Measurements from ENCODE around the gene MRM1.

MRM1 gene

DNA sequence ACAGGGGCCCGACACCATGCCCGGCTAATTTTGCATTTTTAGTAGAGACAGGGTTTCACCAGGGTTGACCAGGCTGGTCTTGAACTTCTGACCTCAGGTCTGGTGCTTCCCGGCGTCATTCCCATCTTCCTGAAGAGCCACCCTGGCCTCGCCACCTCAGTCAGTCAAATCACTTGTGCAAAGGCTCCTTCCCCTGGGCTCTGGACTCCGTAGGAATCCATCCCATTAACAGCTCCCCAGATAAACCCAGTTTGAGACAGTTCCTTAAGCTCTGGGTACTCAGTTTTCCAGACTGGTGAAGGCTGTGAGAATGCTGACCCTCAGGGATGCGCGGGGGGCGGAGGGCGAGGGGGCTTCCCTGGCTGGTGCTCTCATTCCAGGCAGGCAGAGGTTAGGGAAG lies 39.5 kb downstream of the MRM1 start:
- Histone ChIP-seq H3K9me3 (ENCODE audit: low read length) (no peaks in the 10 kb centered on the region), H3K27me3 (ENCODE audit: control insufficient read depth in 1 of 2, insufficient read depth in 2 of 2, low read length in 2 of 2) (peaks cover 28 to 67% of the 10 kb centered on the region in 2 donors), H3K27ac (ENCODE audit: low read depth, low read length) (no peak overlapping the region), H3K36me3 (ENCODE audit: insufficient read depth, low read length) (no peaks in the 10 kb centered on the region), H3K9ac (ENCODE audit: low read length) (no peak overlapping the region), H3K4me3 (ENCODE audit: low read depth in 1 of 2, low read length in 2 of 2) (no peak overlapping the region), H3K4me1 (ENCODE audit: insufficient read depth, low read length) (no peaks in the 10 kb centered on the region)

DNA sequence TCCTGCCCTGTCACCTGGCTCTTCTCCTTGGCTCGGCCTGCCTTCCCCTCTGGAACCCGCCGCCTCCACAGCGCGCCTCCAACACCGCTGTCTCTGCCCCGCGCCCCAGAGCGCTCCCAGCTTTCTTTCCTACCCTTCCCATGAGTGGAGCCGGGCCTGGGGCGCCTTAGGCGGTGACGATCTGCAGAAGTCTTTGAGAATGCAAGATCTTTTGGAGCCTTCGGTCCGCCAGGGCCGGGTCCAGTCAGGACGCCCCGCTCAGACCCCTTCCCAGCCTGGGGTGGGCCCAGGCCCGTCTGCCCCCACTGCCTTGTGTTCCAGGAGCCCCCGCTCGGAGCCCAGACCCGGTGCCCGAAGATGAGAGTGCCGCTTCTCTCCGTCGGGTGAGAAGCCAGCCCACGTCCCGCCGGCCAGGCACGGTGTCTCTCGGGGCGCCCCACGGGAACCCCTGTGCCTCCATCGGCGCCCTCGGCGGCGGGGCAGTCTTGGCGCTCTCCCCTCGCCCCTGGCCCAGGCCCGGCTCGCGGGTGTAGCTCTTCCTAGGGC lies 40.0 kb downstream of the MRM1 start:
- no peaks in the 10 kb centered on the region for H3K9me3 ChIP-seq (ENCODE audit: low read length)
- H3K27me3 ChIP-seq (ENCODE audit: control insufficient read depth in 1 of 2, insufficient read depth in 2 of 2, low read length in 2 of 2) = peaks cover 33 to 71% of the 10 kb centered on the region in 2 donors
- H3K9ac ChIP-seq (ENCODE audit: low read length) = no peak overlapping the region
- no peak overlapping the region for H3K27ac ChIP-seq (ENCODE audit: low read depth, low read length)
- no peaks in the 10 kb centered on the region for H3K4me1 ChIP-seq (ENCODE audit: insufficient read depth, low read length)
- peak overlapping the region; percentile 20 to 27 for H3K4me3 ChIP-seq (ENCODE audit: low read depth in 1 of 2, low read length in 2 of 2)
- no peaks in the 10 kb centered on the region for H3K36me3 ChIP-seq (ENCODE audit: insufficient read depth, low read length)

GRCh38 chr17:36641877-36642845 lies 40.8 kb downstream of the MRM1 start:
- Histone ChIP-seq H3K27me3 (ENCODE audit: control insufficient read depth in 1 of 2, insufficient read depth in 2 of 2, low read length in 2 of 2) (peaks cover 33 to 78% of the 10 kb centered on the region in 2 donors), H3K27ac (ENCODE audit: low read depth, low read length) (no peak overlapping the region), H3K4me1 (ENCODE audit: insufficient read depth, low read length) (no peaks in the 10 kb centered on the region), H3K9me3 (ENCODE audit: low read length) (no peaks in the 10 kb centered on the region), H3K36me3 (ENCODE audit: insufficient read depth, low read length) (no peaks in the 10 kb centered on the region), H3K9ac (ENCODE audit: low read length) (no peak overlapping the region), H3K4me3 (ENCODE audit: low read depth in 1 of 2, low read length in 2 of 2) (peak overlapping the region; percentile 20 to 27)

- H3K4me3 ChIP-seq (ENCODE audit: low read depth in 1 of 2, low read length in 2 of 2) = no peak overlapping the region
- peaks cover 33 to 78% of the 10 kb centered on the region in 2 donors for H3K27me3 ChIP-seq (ENCODE audit: control insufficient read depth in 1 of 2, insufficient read depth in 2 of 2, low read length in 2 of 2)
Observed at GRCh38 chr17:36643086-36643685, 41.8 kb downstream of the MRM1 start.

GRCh38 chr17:36645422-36645821 lies 44.0 kb downstream of the MRM1 start:
- H3K4me1 ChIP-seq (ENCODE audit: insufficient read depth, low read length) = no peaks in the 10 kb centered on the region
- H3K27ac ChIP-seq (ENCODE audit: low read depth, low read length) = no peak overlapping the region
- H3K27me3 ChIP-seq (ENCODE audit: control insufficient read depth in 1 of 2, insufficient read depth in 2 of 2, low read length in 2 of 2) = peaks cover 26 to 63% of the 10 kb centered on the region in 2 donors
- no peaks in the 10 kb centered on the region for H3K9me3 ChIP-seq (ENCODE audit: low read length)
- H3K36me3 ChIP-seq (ENCODE audit: insufficient read depth, low read length) = no peaks in the 10 kb centered on the region
- no peak overlapping the region for H3K4me3 ChIP-seq (ENCODE audit: low read depth in 1 of 2, low read length in 2 of 2)
- H3K9ac ChIP-seq (ENCODE audit: low read length) = no peak overlapping the region

More at GRCh38 chr17:36643086-36643685, 41.8 kb downstream of the MRM1 start:
- H3K27ac ChIP-seq (ENCODE audit: low read depth, low read length) = no peak overlapping the region
- H3K4me1 ChIP-seq (ENCODE audit: insufficient read depth, low read length) = no peaks in the 10 kb centered on the region
- no peak overlapping the region for H3K9ac ChIP-seq (ENCODE audit: low read length)
- H3K9me3 ChIP-seq (ENCODE audit: low read length) = no peaks in the 10 kb centered on the region
- H3K36me3 ChIP-seq (ENCODE audit: insufficient read depth, low read length) = no peaks in the 10 kb centered on the region

- H3K4me3 ChIP-seq (ENCODE audit: low read depth in 1 of 2, low read length in 2 of 2) = no peak overlapping the region
- peaks cover 14 to 43% of the 10 kb centered on the region in 2 donors for H3K27me3 ChIP-seq (ENCODE audit: control insufficient read depth in 1 of 2, insufficient read depth in 2 of 2, low read length in 2 of 2)
- H3K36me3 ChIP-seq (ENCODE audit: insufficient read depth, low read length) = no peaks in the 10 kb centered on the region
- H3K9me3 ChIP-seq (ENCODE audit: low read length) = no peaks in the 10 kb centered on the region
- no peaks in the 10 kb centered on the region for H3K4me1 ChIP-seq (ENCODE audit: insufficient read depth, low read length)
- no peak overlapping the region for H3K27ac ChIP-seq (ENCODE audit: low read depth, low read length)
- H3K9ac ChIP-seq (ENCODE audit: low read length) = no peak overlapping the region
Observed at GRCh38 chr17:36647636-36648035, 46.3 kb downstream of the MRM1 start.

GRCh38 chr17:36650096-36650775 lies 48.9 kb downstream of the MRM1 start:
- H3K4me3 ChIP-seq (ENCODE audit: low read depth in 1 of 2, low read length in 2 of 2) = no peak overlapping the region
- H3K27ac ChIP-seq (ENCODE audit: low read depth, low read length) = no peak overlapping the region
- H3K27me3 ChIP-seq (ENCODE audit: control insufficient read depth in 1 of 2, insufficient read depth in 2 of 2, low read length in 2 of 2) = peaks cover 5 to 25% of the 10 kb centered on the region in 2 donors
- H3K4me1 ChIP-seq (ENCODE audit: insufficient read depth, low read length) = no peaks in the 10 kb centered on the region
- H3K9me3 ChIP-seq (ENCODE audit: low read length) = no peaks in the 10 kb centered on the region
- H3K9ac ChIP-seq (ENCODE audit: low read length) = no peak overlapping the region
- H3K36me3 ChIP-seq (ENCODE audit: insufficient read depth, low read length) = no peaks in the 10 kb centered on the region

DNA sequence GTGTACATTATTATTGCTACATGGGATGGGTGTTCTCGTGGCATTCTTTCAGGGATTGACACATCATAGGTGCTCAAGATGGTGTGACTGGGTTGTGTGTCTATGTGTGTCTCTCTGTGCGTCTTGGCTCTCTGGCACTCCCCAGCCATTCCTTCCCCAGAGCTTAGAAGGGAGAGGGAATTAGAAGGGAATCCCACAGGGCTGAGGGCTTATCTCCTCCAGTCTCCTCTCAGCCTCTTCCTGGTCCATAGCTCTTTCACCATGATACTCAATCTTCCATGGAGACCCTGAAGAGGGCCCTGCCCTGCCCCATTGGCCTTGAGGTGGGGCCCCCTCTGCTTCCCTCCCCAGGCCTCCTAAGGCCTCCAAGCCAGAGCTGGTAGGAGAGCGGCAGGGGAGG lies 52.0 kb downstream of the MRM1 start:
- no peaks in the 10 kb centered on the region for H3K4me1 ChIP-seq (ENCODE audit: insufficient read depth, low read length)
- no peaks in the 10 kb centered on the region for H3K36me3 ChIP-seq (ENCODE audit: insufficient read depth, low read length)
- H3K9ac ChIP-seq (ENCODE audit: low read length) = no peak overlapping the region
- no peak overlapping the region for H3K4me3 ChIP-seq (ENCODE audit: low read depth in 1 of 2, low read length in 2 of 2)
- no peak overlapping the region for H3K27ac ChIP-seq (ENCODE audit: low read depth, low read length)
- peaks cover 6 to 30% of the 10 kb centered on the region in 2 donors for H3K27me3 ChIP-seq (ENCODE audit: control insufficient read depth in 1 of 2, insufficient read depth in 2 of 2, low read length in 2 of 2)
- H3K9me3 ChIP-seq (ENCODE audit: low read length) = no peaks in the 10 kb centered on the region

DNA sequence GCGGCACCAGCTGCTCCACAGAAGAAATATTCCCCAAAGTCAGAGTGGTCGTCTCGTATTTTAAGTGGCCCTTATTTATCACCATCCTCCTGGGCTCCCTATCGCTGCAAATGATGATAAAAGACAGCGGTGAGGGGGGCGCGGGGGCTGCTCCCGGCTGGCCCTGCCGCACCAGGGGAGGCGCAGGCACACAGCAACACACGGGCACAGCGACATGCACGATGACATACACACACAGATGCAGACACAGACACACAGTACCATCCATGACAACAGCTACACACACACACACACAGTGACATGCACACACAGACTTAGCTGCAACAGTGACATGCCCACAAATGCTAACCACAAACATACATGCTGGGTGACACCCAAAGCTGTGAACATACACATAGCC lies 52.5 kb downstream of the MRM1 start:
- H3K27me3 ChIP-seq (ENCODE audit: control insufficient read depth in 1 of 2, insufficient read depth in 2 of 2, low read length in 2 of 2) = peaks cover 11 to 32% of the 10 kb centered on the region in 2 donors
- H3K4me3 ChIP-seq (ENCODE audit: low read depth in 1 of 2, low read length in 2 of 2) = no peak overlapping the region
- no peak overlapping the region for H3K27ac ChIP-seq (ENCODE audit: low read depth, low read length)
- no peaks in the 10 kb centered on the region for H3K36me3 ChIP-seq (ENCODE audit: insufficient read depth, low read length)
- no peaks in the 10 kb centered on the region for H3K9me3 ChIP-seq (ENCODE audit: low read length)
- no peaks in the 10 kb centered on the region for H3K4me1 ChIP-seq (ENCODE audit: insufficient read depth, low read length)
- no peak overlapping the region for H3K9ac ChIP-seq (ENCODE audit: low read length)

DNA sequence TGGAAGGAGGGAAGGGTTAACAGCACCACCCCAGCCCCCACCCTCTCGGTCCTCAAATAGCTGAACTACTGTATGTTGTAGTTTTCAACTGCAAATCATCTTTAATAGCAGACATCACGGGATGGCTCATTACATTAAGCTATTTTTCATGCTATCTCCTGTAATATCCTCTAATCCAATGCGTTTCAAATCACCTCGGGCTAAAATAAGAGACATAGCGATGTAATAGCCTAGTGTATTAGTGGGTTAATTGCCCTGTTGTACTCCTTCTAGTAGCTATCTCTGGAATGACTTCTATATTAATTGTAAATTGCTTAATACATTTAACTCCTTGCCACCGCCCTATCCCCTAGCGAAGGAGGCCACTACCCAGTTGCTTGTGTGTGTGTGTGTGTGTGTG lies 54.3 kb downstream of the MRM1 start:
- Histone ChIP-seq H3K27me3 (ENCODE audit: control insufficient read depth in 1 of 2, insufficient read depth in 2 of 2, low read length in 2 of 2) (peaks cover 12 to 32% of the 10 kb centered on the region in 2 donors), H3K9me3 (ENCODE audit: low read length) (no peaks in the 10 kb centered on the region), H3K4me3 (ENCODE audit: low read depth in 1 of 2, low read length in 2 of 2) (no peak overlapping the region), H3K4me1 (ENCODE audit: insufficient read depth, low read length) (no peaks in the 10 kb centered on the region), H3K9ac (ENCODE audit: low read length) (no peak overlapping the region), H3K36me3 (ENCODE audit: insufficient read depth, low read length) (no peaks in the 10 kb centered on the region), H3K27ac (ENCODE audit: low read depth, low read length) (no peak overlapping the region)

GRCh38 chr17:36657390-36657762 lies 56.0 kb downstream of the MRM1 start:
- H3K4me3 ChIP-seq (ENCODE audit: low read depth in 1 of 2, low read length in 2 of 2) = peak overlapping the region in 1 of 2 donors; percentile 1
- peaks cover 12 to 32% of the 10 kb centered on the region in 2 donors for H3K27me3 ChIP-seq (ENCODE audit: control insufficient read depth in 1 of 2, insufficient read depth in 2 of 2, low read length in 2 of 2)
- H3K4me1 ChIP-seq (ENCODE audit: insufficient read depth, low read length) = no peaks in the 10 kb centered on the region
- H3K36me3 ChIP-seq (ENCODE audit: insufficient read depth, low read length) = no peaks in the 10 kb centered on the region
- H3K9me3 ChIP-seq (ENCODE audit: low read length) = no peaks in the 10 kb centered on the region
- H3K9ac ChIP-seq (ENCODE audit: low read length) = no peak overlapping the region
- no peak overlapping the region for H3K27ac ChIP-seq (ENCODE audit: low read depth, low read length)
